NT2/D1 (cell line): ENCODE results near the gene SLC12A8.

ENCODE experiments used
- YY1 ChIP-seq: IDR thresholded peaks from 2 replicates; pipeline ENCODE4 v1.6.1; 2011; ENCODE audit not compliant: insufficient read length, insufficient read depth
- ZNF274 ChIP-seq: IDR thresholded peaks from 2 replicates; pipeline ENCODE4 v1.6.1; 2011; ENCODE audit warnings: mild to moderate bottlenecking, low read depth, low read length

- TF ChIP-seq YY1: no peak
- no peak for TF ChIP-seq ZNF274
Observed at GRCh38 chr3:125140011-125140817, 72.3 kb downstream of the SLC12A8 start.
